22Rv1 (cell line): ENCODE data around the gene SYNE4.
"Not testable (repeated sequence)": the region's sequence is repeated elsewhere in the genome, so short reads cannot be mapped to it uniquely, and the experiment has no call there.

ENCODE experiments used
- CTCF ChIP-seq: fragments of 450-650 bp; IDR thresholded peaks from 2 replicates; pipeline ENCODE4 v1.5.1; 2017; ENCODE audit warnings: mild to moderate bottlenecking
- ZFX ChIP-seq: fragments of 450-650 bp; IDR thresholded peaks from 2 replicates; pipeline ENCODE4 v1.6.1; 2017; ENCODE audit warnings: antibody characterized with exemption, borderline replicate concordance

DNA sequence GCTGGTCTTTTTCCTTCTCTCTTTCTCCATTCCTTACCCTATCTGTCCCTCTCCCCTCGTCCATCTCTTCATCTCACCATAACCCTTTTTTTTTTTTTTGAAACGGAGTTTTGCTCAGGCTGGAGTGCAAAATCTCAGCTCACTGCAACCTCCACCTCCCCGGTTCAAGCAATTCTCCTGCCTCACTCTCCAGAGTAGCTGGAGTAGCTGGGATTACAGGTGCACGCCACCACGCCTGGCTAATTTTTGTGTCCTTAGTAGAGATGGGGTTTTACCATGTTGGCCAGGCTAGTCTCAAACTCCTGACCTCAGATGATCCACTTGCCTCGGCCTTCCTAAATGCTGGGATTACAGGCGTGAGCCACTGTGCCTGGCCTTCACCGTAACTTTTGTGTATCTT, 51.2 kb downstream of the SYNE4 start:
- TF ChIP-seq CTCF, ZFX: not testable (repeated sequence)
